H9 (cell line): ENCODE results near the gene GALNT2. TPM values are rescaled to one million over a fixed set of nuclear protein-coding genes. Genes with fewer than 3 reads are reported as not detected.

Experiments used
- DNase-seq: peaks from one replicate; pipeline ENCODE4 v3.0.0-alpha.2; 2017
- H2AFZ ChIP-seq: one replicate; pipeline ENCODE4 v1.6.1; 2013; ENCODE audit warnings: mild to moderate bottlenecking, low read length, control low read depth, moderate library complexity
- H2AK5ac ChIP-seq: 2 replicates; pipeline ENCODE4 v1.6.1; 2013; ENCODE audit warnings: low read length, control low read depth, mixed read lengths; ENCODE audit not compliant: insufficient read length
- H2BK120ac ChIP-seq: one replicate; pipeline ENCODE4 v1.6.1; 2013; ENCODE audit warnings: low read depth, mild to moderate bottlenecking, low read length, control low read depth, inconsistent platforms; ENCODE audit not compliant: poor library complexity, severe bottlenecking
- H2BK12ac ChIP-seq: 2 replicates; pipeline ENCODE4 v1.6.1; 2013; ENCODE audit warnings: low read length, control low read depth, mixed read lengths, low read depth; ENCODE audit not compliant: insufficient read length
- H2BK15ac ChIP-seq: 2 replicates; pipeline ENCODE4 v1.6.1; 2013; ENCODE audit warnings: low read depth, low read length, control low read depth
- H2BK20ac ChIP-seq: one replicate; pipeline ENCODE4 v1.6.1; 2013; ENCODE audit warnings: low read depth, mild to moderate bottlenecking, low read length, control low read depth, inconsistent platforms; ENCODE audit not compliant: poor library complexity, severe bottlenecking
- H2BK5ac ChIP-seq: 2 replicates; pipeline ENCODE4 v1.6.1; 2013; ENCODE audit warnings: low read length, control low read depth, mixed read lengths; ENCODE audit not compliant: insufficient read length
- H3K14ac ChIP-seq: 2 replicates; pipeline ENCODE4 v1.6.1; 2013; ENCODE audit warnings: low read length, control low read depth; ENCODE audit not compliant: insufficient read depth
- H3K18ac ChIP-seq: 2 replicates; pipeline ENCODE4 v1.6.1; 2013; ENCODE audit warnings: low read depth, mild to moderate bottlenecking, mixed read lengths, low read length, control low read depth; ENCODE audit not compliant: insufficient read length
- H3K23ac ChIP-seq: 2 replicates; pipeline ENCODE4 v1.6.1; 2013; ENCODE audit warnings: low read length, control low read depth, mixed read lengths, low read depth; ENCODE audit not compliant: insufficient read length
- H3K23me2 ChIP-seq: 2 replicates; pipeline ENCODE4 v1.6.1; 2013; ENCODE audit warnings: low read depth, mild to moderate bottlenecking, mixed read lengths, low read length, control low read depth; ENCODE audit not compliant: insufficient read length, poor library complexity, severe bottlenecking
- H3K27ac ChIP-seq: 2 replicates; pipeline ENCODE4 v1.5.1; 2013; ENCODE audit warnings: low read length, control low read depth, mixed read lengths, low read depth; ENCODE audit not compliant: insufficient read length
- H3K27me3 ChIP-seq: 2 replicates; pipeline ENCODE4 v1.6.1; 2013; ENCODE audit warnings: low read length, control low read depth, inconsistent platforms; ENCODE audit not compliant: insufficient read depth
- H3K4ac ChIP-seq: 2 replicates; pipeline ENCODE4 v1.6.1; 2013; ENCODE audit warnings: low read depth, mild to moderate bottlenecking, control low read depth, inconsistent platforms, low read length, moderate library complexity
- H3K4me1 ChIP-seq: 2 replicates; pipeline ENCODE4 v1.6.1; 2013; ENCODE audit warnings: low read length, control low read depth, inconsistent platforms; ENCODE audit not compliant: insufficient read depth
- H3K4me2 ChIP-seq: 2 replicates; pipeline ENCODE4 v1.6.1; 2013; ENCODE audit warnings: low read length, control low read depth, mixed read lengths; ENCODE audit not compliant: insufficient read length, insufficient read depth
- H3K56ac ChIP-seq: 2 replicates; pipeline ENCODE4 v1.6.1; 2013; ENCODE audit warnings: low read depth, mild to moderate bottlenecking, mixed read lengths, low read length, control low read depth; ENCODE audit not compliant: insufficient read length
- H3K79me1 ChIP-seq: 2 replicates; pipeline ENCODE4 v1.6.1; 2013; ENCODE audit warnings: low read depth, mild to moderate bottlenecking, moderate library complexity, low read length, control low read depth, inconsistent platforms; ENCODE audit not compliant: insufficient read depth, poor library complexity, severe bottlenecking
- H3K79me2 ChIP-seq: 2 replicates; pipeline ENCODE4 v1.6.1; 2013; ENCODE audit warnings: low read length, control low read depth, inconsistent platforms; ENCODE audit not compliant: insufficient read depth
- H3K9ac ChIP-seq: 2 replicates; pipeline ENCODE4 v1.6.1; 2013; ENCODE audit warnings: low read length, control low read depth, mixed read lengths; ENCODE audit not compliant: insufficient read length; ENCODE audit errors: extremely low read depth
- H3K9me3 ChIP-seq: one replicate; pipeline ENCODE4 v1.6.1; 2013; ENCODE audit warnings: low read depth, low read length, inconsistent platforms; ENCODE audit not compliant: control insufficient read depth
- H3T11ph ChIP-seq: one replicate; pipeline ENCODE4 v1.6.1; 2013; ENCODE audit warnings: mild to moderate bottlenecking, low read length, control low read depth, inconsistent platforms
- H4K20me1 ChIP-seq: one replicate; pipeline ENCODE4 v1.6.1; 2013; ENCODE audit not compliant: control insufficient read depth, insufficient read length, insufficient read depth
- H4K5ac ChIP-seq: 2 replicates; pipeline ENCODE4 v1.6.1; 2013; ENCODE audit warnings: low read depth, mild to moderate bottlenecking, mixed read lengths, low read length, control low read depth; ENCODE audit not compliant: insufficient read length
- H4K8ac ChIP-seq: replicated peaks from 2 replicates; pipeline ENCODE4 v1.6.1; 2013; ENCODE audit warnings: low read length, control low read depth, mixed read lengths, low read depth; ENCODE audit not compliant: insufficient read length
- H4K91ac ChIP-seq: 2 replicates; pipeline ENCODE4 v1.6.1; 2013; ENCODE audit warnings: low read depth, mild to moderate bottlenecking, moderate library complexity, mixed read lengths, low read length, control low read depth; ENCODE audit not compliant: insufficient read length
- H3K27ac Mint-ChIP-seq, 3 experiments: 2 replicates in 2 of 3; 3 replicates in 1 of 3; pipeline ENCODE4 v1.8.0; 2020 to 2021; ENCODE audit warnings: mixed read lengths in 3 of 3, mild to moderate bottlenecking in 1 of 3, moderate library complexity in 1 of 3
- H3K27me3 Mint-ChIP-seq: 2 replicates; pipeline ENCODE4 v1.8.0; 2021; ENCODE audit warnings: low read depth, mild to moderate bottlenecking, moderate library complexity, mixed read lengths
- H3K36me3 Mint-ChIP-seq, 3 experiments: 2 replicates in 2 of 3; 3 replicates in 1 of 3; pipeline ENCODE4 v1.8.0; 2020 to 2021; ENCODE audit warnings: low read depth in 3 of 3, mixed read lengths in 3 of 3; ENCODE audit not compliant: insufficient read depth in 1 of 3
- H3K4me1 Mint-ChIP-seq, 2 experiments: 2 replicates each; pipeline ENCODE4 v1.8.0; 2020; ENCODE audit warnings: mixed read lengths in 2 of 2
- H3K4me3 Mint-ChIP-seq, 2 experiments: 2 replicates in 1 of 2; 3 replicates in 1 of 2; pipeline ENCODE4 v1.8.0; 2020 to 2021; ENCODE audit warnings: mild to moderate bottlenecking in 2 of 2, mixed read lengths in 2 of 2, moderate library complexity in 1 of 2
- H3K9me3 Mint-ChIP-seq, 2 experiments: 2 replicates in 1 of 2; 3 replicates in 1 of 2; pipeline ENCODE4 v1.8.0; 2020; ENCODE audit warnings: mild to moderate bottlenecking in 2 of 2, mixed read lengths in 2 of 2, moderate library complexity in 1 of 2
- CTCF ChIP-seq: fragments of 200-600 bp; sonication (generic); conservative IDR thresholded peaks from 3 replicates; pipeline ENCODE4 v1.8.0; 2021; ENCODE audit warnings: antibody characterized with exemption, mild to moderate bottlenecking
- WGBS: extraction: QIAGEN DNeasy Blood & Tissue Kit; methylation state at CpG from one replicate; pipeline ENCODE4 v1.1.7; 2013; ENCODE audit warnings: missing lambda C conversion rate, low lambda C conversion rate, mixed read lengths; ENCODE audit not compliant: insufficient read length; ENCODE audit errors: extremely low coverage; 5-methylcytosine and 5-hydroxymethylcytosine counted together
- total RNA-seq: library from RNA; stranded (reverse); gene quantifications from 2 replicates; pipeline ENCODE4 v1.2.1, GENCODE V29; 2021

The GALNT2 gene
- total RNA-seq, 1 experiment from 2014 or later: 57.6 TPM

- no peaks in the 10 kb centered on the region for H3K79me1 ChIP-seq
- H3K23me2 ChIP-seq: no peaks in the 10 kb centered on the region
- H4K8ac ChIP-seq: no peak overlapping the region
- no peak overlapping the region for H3T11ph ChIP-seq
- no peaks in the 10 kb centered on the region for H3K27me3 ChIP-seq
- H2BK15ac ChIP-seq: no peak overlapping the region
- no peak overlapping the region for H3K23ac ChIP-seq
- no peaks in the 10 kb centered on the region for H3K9me3 ChIP-seq
- H2BK20ac ChIP-seq: no peak overlapping the region
- H3K79me2 ChIP-seq: no peaks in the 10 kb centered on the region
- no peak overlapping the region for H3K18ac ChIP-seq
- Mint-ChIP-seq H3K27me3 (no peaks in the 10 kb centered on the region; the same call in 1 of the 2 replicates), H3K9me3 (no peaks in the 10 kb centered on the region), H3K27ac (no peak overlapping the region), H3K4me1 (peaks cover 29 to 39% of the 10 kb centered on the region in 2 experiments), H3K36me3 (no peaks in the 10 kb centered on the region; a peak in 1 of 7 replicates), H3K4me3 (no peak overlapping the region)
- H3K4me1 ChIP-seq: peaks cover 3% of the 10 kb centered on the region; the same call in 1 of the 2 replicates
- no peak overlapping the region for H4K5ac ChIP-seq
- no peak overlapping the region for H3K27ac ChIP-seq
- H4K91ac ChIP-seq: no peak overlapping the region
- H3K56ac ChIP-seq: no peak overlapping the region
- no peak overlapping the region for H3K4me2 ChIP-seq
- no peak overlapping the region for H2BK12ac ChIP-seq
- H2BK5ac ChIP-seq: no peak overlapping the region
- no CpG with 5 or more reads among the region's 5 CpGs for WGBS
- no peak overlapping the region for H3K9ac ChIP-seq
- no peak overlapping the region for H3K14ac ChIP-seq
- TF ChIP-seq CTCF: no peak
- H2AK5ac ChIP-seq: no peak overlapping the region
- H4K20me1 ChIP-seq: no peaks in the 10 kb centered on the region
- no peak overlapping the region for H2BK120ac ChIP-seq
- no peak overlapping the region for H2AFZ ChIP-seq
- no peak overlapping the region for H3K4ac ChIP-seq
- no peak for DNase-seq
Observed at GRCh38 chr1:230289350-230289644, 222.3 kb downstream of the GALNT2 start.
